Activated CD4-positive, alpha-beta T cell treated with anti-CD3 and anti-CD28 coated beads for 36 hours (primary cell): ENCODE data around the gene KIF7. TPM values are rescaled to one million over a fixed set of nuclear protein-coding genes. Genes with fewer than 3 reads are reported as not detected.
"Not testable (repeated sequence)": the region's sequence is repeated elsewhere in the genome, so short reads cannot be mapped to it uniquely, and the experiment has no call there.

ENCODE experiments used
- ATAC-seq: fragments of 200-7000 bp; cut with Tn5 transposase; one replicate; pipeline ENCODE4 v1.10.0; 2021; ENCODE audit warnings: mild to moderate bottlenecking, moderate library complexity
- CTCF ChIA-PET: fragments of 350-600 bp; sonication (Branson Sonifier 250); formaldehyde crosslinking; loops from one replicate; lab custom pipeline; 2021; ENCODE audit warnings: antibody characterized with exemption; lab: Charles Lee
- POLR2A ChIA-PET: fragments of 350-600 bp; sonication (Branson Sonifier 250); formaldehyde crosslinking; loops from one replicate; lab custom pipeline; 2021; ENCODE audit warnings: antibody characterized with exemption, inconsistent platforms; lab: Charles Lee
- DNase-seq: peaks from one replicate; pipeline ENCODE4 v3.0.0-alpha.2; 2020
- H3K27ac Mint-ChIP-seq: one replicate; pipeline ENCODE4 v1.8.0; 2021; ENCODE audit warnings: mixed read lengths
- H3K27me3 Mint-ChIP-seq: one replicate; pipeline ENCODE4 v1.8.0; 2021; ENCODE audit warnings: mixed read lengths
- H3K36me3 Mint-ChIP-seq: one replicate; pipeline ENCODE4 v1.8.0; 2021; ENCODE audit warnings: low read depth, mixed read lengths
- H3K4me1 Mint-ChIP-seq: one replicate; pipeline ENCODE4 v1.8.0; 2021; ENCODE audit warnings: mixed read lengths
- H3K4me3 Mint-ChIP-seq: one replicate; pipeline ENCODE4 v1.8.0; 2021; ENCODE audit warnings: mild to moderate bottlenecking, moderate library complexity, mixed read lengths
- H3K9me3 Mint-ChIP-seq: one replicate; pipeline ENCODE4 v1.8.0; 2021; ENCODE audit warnings: low read depth, mixed read lengths
- intact Hi-C, 2 experiments: fragments of 100-400 bp; cut with DNase I in 1 of 2; cut with micrococcal nuclease in 1 of 2; formaldehyde crosslinking; loops; one replicate each; pipeline versions ENCODE4 v1.14.2 to v1.15.1; 2022 to 2024; cut with DNase I, micrococcal nuclease
- total RNA-seq, 2 experiments: library from RNA; stranded (reverse); gene quantifications; one replicate each; pipeline ENCODE4 v1.2.3, GENCODE V29; 2021

KIF7 gene
- total RNA-seq, 2 experiments from 2014 or later, result 2.1 to 2.3 TPM

DNA sequence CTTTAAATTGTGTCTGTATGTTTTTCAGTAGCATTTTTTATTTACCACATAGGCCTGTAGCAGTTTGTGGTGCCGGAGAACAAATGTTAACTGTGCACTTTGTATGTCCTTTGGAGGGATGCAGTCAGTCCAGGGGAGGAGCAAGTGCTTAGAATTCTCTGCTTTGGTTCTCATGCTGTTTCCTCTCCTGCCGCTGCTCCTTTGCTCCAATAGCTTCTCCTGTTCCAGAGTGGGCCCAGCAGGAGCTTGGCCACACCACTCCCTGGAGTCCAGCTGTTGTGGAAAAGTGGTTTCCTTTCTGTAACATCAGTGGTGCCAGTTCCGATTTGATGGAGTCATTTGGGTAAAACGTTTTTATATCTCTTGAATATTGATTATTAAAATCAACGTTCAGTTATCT lies 63.4 kb downstream of the KIF7 start:
- ATAC-seq (no peak), DNase-seq (no peak)
- POLR2A ChIA-PET, result no interaction called here
- CTCF ChIA-PET, result no interaction called here
- H3K27me3 Mint-ChIP-seq, result no peaks in the 10 kb centered on the region
- intact Hi-C loops, result no loop called here
- H3K9me3 Mint-ChIP-seq, result no peaks in the 10 kb centered on the region
- no peaks in the 10 kb centered on the region for H3K4me1 Mint-ChIP-seq
- peaks cover 40% of the 10 kb centered on the region for H3K36me3 Mint-ChIP-seq
- H3K4me3 Mint-ChIP-seq, result no peak overlapping the region
- H3K27ac Mint-ChIP-seq, result no peak overlapping the region

DNA sequence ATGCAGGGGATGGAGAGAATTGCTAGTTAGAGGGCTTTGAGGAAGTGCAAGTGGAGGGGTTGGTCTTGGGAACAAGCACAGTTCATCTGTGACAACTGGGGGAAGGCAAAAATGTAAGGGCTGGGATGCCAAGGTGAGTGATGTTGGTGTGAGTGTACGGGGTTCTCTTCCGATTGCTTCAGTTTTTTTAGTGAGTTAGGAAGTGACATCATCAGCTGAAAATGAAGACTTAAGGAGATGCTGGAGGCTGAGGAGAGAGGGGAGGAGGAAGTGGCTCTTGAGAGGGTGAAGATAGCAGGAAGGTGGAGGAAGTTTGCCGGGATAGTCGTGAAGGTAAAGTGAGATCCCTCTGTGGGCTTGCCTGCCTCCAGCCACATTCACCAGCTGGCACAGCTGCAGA lies 67.3 kb downstream of the KIF7 start:
- DNase-seq (no peak), ATAC-seq (no peak)
- ChIA-PET POLR2A (no interaction called here), CTCF (no interaction called here)
- Mint-ChIP-seq H3K9me3 (no peaks in the 10 kb centered on the region), H3K4me3 (no peak overlapping the region), H3K27me3 (no peaks in the 10 kb centered on the region), H3K4me1 (no peaks in the 10 kb centered on the region), H3K36me3 (peaks cover 31% of the 10 kb centered on the region), H3K27ac (no peak overlapping the region)
- intact Hi-C loops, result no loop called here

DNA sequence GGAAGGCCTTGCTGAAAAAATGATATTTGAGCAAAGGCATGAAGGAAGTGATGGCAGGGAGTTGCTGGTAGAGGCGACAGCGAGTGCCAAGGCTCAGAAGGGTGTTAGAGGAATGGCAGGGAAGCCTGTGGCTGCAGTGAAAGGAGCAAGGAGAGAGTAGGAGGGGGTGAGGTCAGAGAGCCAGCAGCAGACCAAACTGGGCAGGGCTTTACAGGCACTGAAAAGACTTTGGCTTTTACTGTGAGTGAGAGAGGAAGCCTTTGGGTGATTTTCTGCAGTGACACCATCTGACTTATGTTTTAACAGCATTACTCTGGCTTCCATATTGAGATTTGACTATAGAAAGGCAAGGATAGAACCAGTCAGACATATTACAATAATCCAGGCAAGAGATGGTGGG lies 68.6 kb downstream of the KIF7 start:
- no peak overlapping the region for H3K4me3 Mint-ChIP-seq
- H3K27me3 Mint-ChIP-seq, result no peaks in the 10 kb centered on the region
- no peak overlapping the region for H3K27ac Mint-ChIP-seq
- ChIA-PET POLR2A (no interaction called here), CTCF (no interaction called here)
- peaks cover 27% of the 10 kb centered on the region for H3K36me3 Mint-ChIP-seq
- H3K9me3 Mint-ChIP-seq, result no peaks in the 10 kb centered on the region
- no peaks in the 10 kb centered on the region for H3K4me1 Mint-ChIP-seq
- ATAC-seq (no peak), DNase-seq (no peak)
- intact Hi-C loops, result no loop called here

DNA sequence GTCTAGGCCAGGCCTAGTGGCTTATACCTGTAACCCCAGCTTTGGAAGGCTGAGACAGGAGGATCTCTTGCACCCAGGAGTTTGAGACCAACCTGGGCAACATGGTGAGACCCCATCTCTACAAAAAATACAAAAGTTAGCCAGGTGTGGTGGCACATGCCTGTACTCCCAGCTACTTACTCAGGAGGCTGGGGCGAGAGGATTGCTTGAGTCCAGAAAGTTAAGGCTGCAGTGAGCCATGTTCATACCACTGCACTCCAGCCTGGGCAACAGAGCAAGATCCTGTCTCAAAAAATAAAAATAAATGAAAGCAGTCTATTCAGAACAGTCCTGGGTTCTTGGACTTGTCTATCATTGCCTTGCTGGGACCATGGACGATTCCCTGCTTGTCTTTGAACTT lies 74.5 kb downstream of the KIF7 start:
- DNase-seq, CTCF ChIA-PET, intact Hi-C loops, H3K27ac Mint-ChIP-seq, H3K27me3 Mint-ChIP-seq, H3K4me3 Mint-ChIP-seq, ATAC-seq, H3K9me3 Mint-ChIP-seq, POLR2A ChIA-PET: not testable (repeated sequence)
- Mint-ChIP-seq H3K36me3 (peaks cover 59% of the 10 kb centered on the region), H3K4me1 (peaks cover 27% of the 10 kb centered on the region)

DNA sequence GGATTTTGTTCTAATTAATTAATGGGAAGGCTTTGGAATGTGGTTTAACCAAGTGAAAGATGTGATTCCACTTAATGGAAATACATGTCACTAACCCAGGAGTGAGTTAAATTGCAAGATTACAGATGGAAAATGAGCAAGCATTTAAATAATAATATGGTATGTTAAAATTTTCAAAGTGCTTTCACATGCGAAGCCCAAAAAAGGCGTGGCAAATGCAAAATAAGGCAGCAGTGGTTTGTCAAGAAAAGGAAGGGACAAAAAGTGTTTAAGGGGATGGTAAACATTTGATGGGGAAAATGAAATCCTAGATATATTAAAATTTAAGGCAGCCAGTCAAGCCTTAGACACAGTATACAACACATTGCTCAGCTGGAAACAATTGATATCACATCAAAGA lies 77.1 kb downstream of the KIF7 start:
- H3K36me3 Mint-ChIP-seq, result peaks cover 52% of the 10 kb centered on the region
- DNase-seq (no peak), ATAC-seq (no peak)
- H3K4me3 Mint-ChIP-seq, result peak overlapping the region; percentile 89
- H3K9me3 Mint-ChIP-seq, result no peaks in the 10 kb centered on the region
- H3K27ac Mint-ChIP-seq, result no peak overlapping the region
- H3K27me3 Mint-ChIP-seq, result no peaks in the 10 kb centered on the region
- H3K4me1 Mint-ChIP-seq, result peaks cover 31% of the 10 kb centered on the region
- POLR2A ChIA-PET, result interaction anchor here (0.6 kb wide), 1 partner anchor 33 kb away, joined by 3 read pairs; no protein-coding TSS in a partner anchor
- CTCF ChIA-PET, result interaction anchor here (0.6 kb wide), 1 partner anchor 203 kb away, joined by 3 read pairs; no protein-coding TSS in a partner anchor
- intact Hi-C loops, result loop anchor here (10.0 kb wide), 5 partner anchors 117 to 1357 kb away; partner anchors contain the start of genes DET1 (in 1 of the 2), FANCI (in 1 of the 2), HDDC3 (in 1 of the 2) and MFGE8 (in 1 of the 2)

Other genes starting within 250 kb of the KIF7 start
- not detected for gene RHCG, start 158.9 kb downstream of the KIF7 start, total RNA-seq
- 10 to 100 TPM; 25.7 to 28.9 TPM for gene TICRR, start 80.0 kb downstream of the KIF7 start, total RNA-seq
- under 1 TPM; 0.39 to 0.41 TPM for gene PLIN1, start 23.9 kb upstream of the KIF7 start, total RNA-seq
- 1 to 10 TPM; 4.7 to 5.3 TPM for gene PEX11A, start 35.3 kb upstream of the KIF7 start, total RNA-seq
- not detected for gene WDR93, start 35.3 kb upstream of the KIF7 start, total RNA-seq
- 1 to 10 TPM; 2.9 to 4.6 TPM for gene MESP1, start 95.8 kb upstream of the KIF7 start, total RNA-seq
- gene MESP2, start 120.9 kb upstream of the KIF7 start, total RNA-seq, result under 1 TPM; 0.14 to 0.30 TPM
- gene ANPEP, start 159.4 kb upstream of the KIF7 start, total RNA-seq, result under 1 TPM; 0.09 to 0.12 TPM
- 10 to 100 TPM; 12.4 to 15.3 TPM for gene AP3S2, start 238.5 kb upstream of the KIF7 start, total RNA-seq